Adrenal gland (tissue), 12 donors: ENCODE data around the gene SLC38A2. TPM values are rescaled to one million over a fixed set of nuclear protein-coding genes. Genes with fewer than 3 reads are reported as not detected.

ENCODE experiments used
- DNase-seq, 7 donors: peaks; one replicate each; pipeline ENCODE4 v3.0.0-alpha.2; 2019 to 2020
- H3K27ac ChIP-seq, 5 donors: fragments of 200-600 bp; sonication (generic) in 4 of 5; 1 replicate in 3 of 5; 2 replicates in 2 of 5; pipeline versions ENCODE4 v1.5.1 to v1.8.0; 2016 to 2020; ENCODE audit warnings: mild to moderate bottlenecking in 1 of 5
- H3K27me3 ChIP-seq: fragments of 200-600 bp; 2 replicates; pipeline ENCODE4 v1.8.0; 2021
- H3K36me3 ChIP-seq, 2 donors: fragments of 200-600 bp; replicated peaks in 1 of 2; 1 replicate in 1 of 2; 2 replicates in 1 of 2; pipeline versions ENCODE4 v1.5.1 to v1.8.0; 2018 to 2022
- H3K4me1 ChIP-seq, 2 donors: fragments of 200-600 bp; replicated peaks in 1 of 2; 1 replicate in 1 of 2; 2 replicates in 1 of 2; pipeline versions ENCODE4 v1.5.1 to v1.8.0; 2018 to 2021
- H3K4me3 ChIP-seq, 4 donors: fragments of 200-600 bp; sonication (generic) in 3 of 4; one replicate each; pipeline ENCODE4 v1.5.1; 2016 to 2018
- H3K9me3 ChIP-seq, 3 donors: fragments of 200-600 bp; sonication (generic) in 1 of 3; replicated peaks in 1 of 3; 1 replicate in 2 of 3; 2 replicates in 1 of 3; pipeline versions ENCODE4 v1.5.1 to v1.8.0; 2016 to 2021
- POLR2A ChIP-seq, 2 donors: fragments of 450-650 bp; IDR thresholded peaks; one replicate each; pipeline ENCODE4 v1.6.1; 2017; ENCODE audit warnings: antibody characterized with exemption in 2 of 2, mild to moderate bottlenecking in 2 of 2, moderate library complexity in 1 of 2
- WGBS, 4 donors: extraction: QIAGEN DNeasy Blood & Tissue Kit in 2 of 4; methylation state at CpG; one replicate each; pipeline versions ENCODE4 v1.1.5 to v1.1.7; 2013 to 2017; 5-methylcytosine and 5-hydroxymethylcytosine counted together
- intact Hi-C, 2 donors: fragments of 100-400 bp; cut with DNase I; formaldehyde crosslinking; loops; one replicate each; pipeline versions ENCODE4 v1.14.1 to v1.15.0; 2022 to 2023
- polyA plus RNA-seq, 3 donors: library from polyadenylated mRNA; stranded (reverse); fragments of 200-250 nt in 2 of 3; fragments of 350-450 nt in 1 of 3; fragmentation: Illumina TruSeq in 1 of 3; extraction: RNeasy Lipid Tissue Mini Kit (QIAGEN cat#74804) in 1 of 3; gene quantifications; one replicate each; pipeline ENCODE4 v1.2.3, GENCODE V29; 2013 to 2014
- total RNA-seq, 9 donors: library from RNA; depleted of rRNA in 4 of 9; stranded (reverse); fragments of >200 nt in 4 of 9; fragments of 120-200 nt in 1 of 9; fragmentation: NEBNext Ultra II Directional in 1 of 9; extraction: Animal tissue kit (Norgen Biotek cat#: 25700) in 1 of 9; gene quantifications; one replicate each; pipeline versions ENCODE4 v1.1.0 to v1.2.4, GENCODE V29; 2013 to 2023
- TF ChIP-seq, protein P1 (sequence below), 6 experiments: fragments of 450-650 bp in 4 of 6; fragments of 200-600 bp in 2 of 6; sonication (generic) in 1 of 6; IDR thresholded peaks; 1 replicate in 5 of 6; 2 replicates in 1 of 6; pipeline versions ENCODE4 v1.5.1 to v1.8.0; 2016 to 2021; ENCODE audit warnings: antibody characterized with exemption in 6 of 6, mild to moderate bottlenecking in 2 of 6, moderate library complexity in 1 of 6
- donor health status: healthy with polysubstance abuse.
- donor health status: Bipolar disorder and iron deficiency.
- donor health status: DM: yes; HTN: yes; CAD: no.
- donor health status: DM: no; HTN: no; CAD: no.
- donor health status: DM: no; HTN: no; CAD: no.
- donor health status: DM: yes; HTN: yes; CAD: no.

Gene SLC38A2
- total and polyA plus RNA-seq, 12 donors, result 94.6 to 948 (median 280) TPM

DNA sequence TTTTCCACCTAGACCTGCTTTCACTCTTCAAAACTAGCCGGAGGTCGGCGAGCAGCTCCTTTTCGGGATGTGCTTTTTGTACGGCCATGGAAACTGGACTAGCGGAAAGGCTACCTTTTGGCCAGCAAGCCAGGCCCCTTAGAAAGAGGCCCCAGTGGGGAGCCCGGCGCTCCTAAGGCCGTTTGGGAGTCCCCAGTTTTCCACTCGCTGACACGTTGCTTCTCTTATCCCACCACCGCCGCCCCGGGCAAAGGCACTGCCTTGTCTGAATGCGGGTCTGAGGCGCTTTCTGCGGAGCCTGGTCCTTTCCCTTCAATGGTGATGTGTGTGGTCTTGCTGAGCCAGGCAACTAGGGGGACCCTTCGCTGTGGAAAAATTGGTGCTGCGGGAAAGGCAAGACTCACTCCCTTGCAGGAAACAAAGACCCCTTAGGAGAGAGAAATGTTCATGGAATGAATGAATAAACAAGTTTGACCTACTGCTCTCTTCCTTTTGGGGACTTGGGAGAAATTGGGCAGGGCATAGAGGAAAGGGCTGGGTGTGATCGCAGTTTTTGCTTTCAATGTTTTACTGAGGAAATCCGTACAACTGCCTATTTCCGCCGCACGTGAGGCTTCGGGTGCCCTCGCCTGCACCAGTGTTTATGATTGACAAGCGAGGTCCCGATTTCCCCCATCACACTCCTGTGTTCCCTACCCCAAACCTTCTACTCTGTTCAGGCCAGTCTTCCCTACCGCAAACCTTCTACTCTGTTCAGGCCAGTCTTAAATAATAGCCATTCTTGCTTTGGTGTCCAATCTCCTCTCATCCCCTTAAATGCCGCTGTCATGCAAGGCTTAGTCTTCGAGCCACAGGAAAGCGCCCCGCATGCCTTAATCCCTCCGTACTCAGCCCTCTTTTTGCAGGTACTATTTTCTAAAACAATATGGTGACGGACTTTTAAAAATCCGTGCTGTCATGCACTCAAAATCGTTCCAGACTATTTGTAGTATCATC, 1.0 kb upstream of the SLC38A2 start:
- Histone ChIP-seq H3K9me3 (no peaks in the 10 kb centered on the region), H3K4me3 (peak overlapping the region in 3 of 4 donors; percentile 86 to 88 (median 86)), H3K27ac (peak overlapping the region; percentile 86 to 99 (median 98)), H3K27me3 (no peaks in the 10 kb centered on the region), H3K36me3 (peaks cover 0 to 26% of the 10 kb centered on the region in 2 donors), H3K4me1 (peaks cover 14 to 25% of the 10 kb centered on the region in 2 donors)
- DNase-seq, result peak; percentile 35 to 76 (median 60)
- WGBS, 4 donors, result 31 to 45% (median 35%) methylated on average over 29 to 37 of the region's 37 CpGs
- intact Hi-C loops, result loop anchor here in 1 of 2 donors (5.0 to 10.0 kb wide), 3 partner anchors 111 to 289 kb away; no protein-coding TSS in a partner anchor
- TF ChIP-seq, protein P1, sequence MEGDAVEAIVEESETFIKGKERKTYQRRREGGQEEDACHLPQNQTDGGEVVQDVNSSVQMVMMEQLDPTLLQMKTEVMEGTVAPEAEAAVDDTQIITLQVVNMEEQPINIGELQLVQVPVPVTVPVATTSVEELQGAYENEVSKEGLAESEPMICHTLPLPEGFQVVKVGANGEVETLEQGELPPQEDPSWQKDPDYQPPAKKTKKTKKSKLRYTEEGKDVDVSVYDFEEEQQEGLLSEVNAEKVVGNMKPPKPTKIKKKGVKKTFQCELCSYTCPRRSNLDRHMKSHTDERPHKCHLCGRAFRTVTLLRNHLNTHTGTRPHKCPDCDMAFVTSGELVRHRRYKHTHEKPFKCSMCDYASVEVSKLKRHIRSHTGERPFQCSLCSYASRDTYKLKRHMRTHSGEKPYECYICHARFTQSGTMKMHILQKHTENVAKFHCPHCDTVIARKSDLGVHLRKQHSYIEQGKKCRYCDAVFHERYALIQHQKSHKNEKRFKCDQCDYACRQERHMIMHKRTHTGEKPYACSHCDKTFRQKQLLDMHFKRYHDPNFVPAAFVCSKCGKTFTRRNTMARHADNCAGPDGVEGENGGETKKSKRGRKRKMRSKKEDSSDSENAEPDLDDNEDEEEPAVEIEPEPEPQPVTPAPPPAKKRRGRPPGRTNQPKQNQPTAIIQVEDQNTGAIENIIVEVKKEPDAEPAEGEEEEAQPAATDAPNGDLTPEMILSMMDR (IDR thresholded peaks at IDR 0.05), result peak in 1 of 6 experiments; percentile 14
- TF ChIP-seq POLR2A (IDR thresholded peaks at IDR 0.05), result peak in 1 of 2 donors; percentile 53

DNA sequence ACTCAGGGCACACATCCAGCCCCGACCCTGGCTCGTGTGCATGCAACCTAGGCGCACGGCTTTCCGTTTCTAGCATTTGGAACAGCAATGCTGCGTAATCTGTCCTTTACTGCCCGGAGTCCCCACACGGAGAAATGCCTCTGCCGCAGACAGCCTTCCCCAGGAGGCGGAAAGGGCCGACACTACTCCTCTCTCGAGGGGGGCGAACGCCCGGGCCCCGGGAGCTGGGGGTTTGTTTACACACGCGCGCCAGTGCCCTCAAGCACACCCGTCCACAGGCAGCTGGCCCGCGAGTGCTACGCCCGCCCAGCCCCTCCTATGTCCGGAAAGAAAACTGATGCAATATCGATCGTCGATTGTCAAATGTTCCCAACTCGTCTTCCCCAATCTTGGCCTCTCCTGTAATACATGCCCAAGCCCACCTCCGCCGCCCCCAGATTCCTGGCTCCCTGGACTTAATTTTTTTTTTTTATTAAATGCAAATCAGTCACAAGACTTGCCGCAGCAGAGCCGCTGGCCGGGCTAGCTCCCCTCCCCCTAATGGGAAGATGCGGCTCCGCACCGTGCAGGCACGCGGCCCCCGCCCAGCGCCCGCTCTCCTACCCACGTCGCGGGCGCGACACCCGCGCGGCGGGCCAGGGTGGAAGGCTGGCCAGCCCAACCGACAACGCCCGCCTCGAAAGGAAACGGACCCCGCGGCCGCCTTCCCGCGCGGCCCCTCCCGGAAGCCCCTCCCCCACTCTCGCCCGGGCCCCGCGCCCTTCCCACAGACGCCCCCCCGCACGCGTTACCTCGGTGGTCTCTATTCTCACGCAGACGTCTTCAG, 642 bp downstream of the SLC38A2 start:
- Histone ChIP-seq H3K27ac (peak overlapping the region; percentile 94 to 99 (median 98)), H3K4me1 (peaks cover 30 to 41% of the 10 kb centered on the region in 2 donors), H3K36me3 (peaks cover 0 to 42% of the 10 kb centered on the region in 2 donors), H3K4me3 (peak overlapping the region; percentile 86 to 99 (median 92)), H3K9me3 (no peaks in the 10 kb centered on the region), H3K27me3 (no peaks in the 10 kb centered on the region)
- peak in 6 of 7 donors; percentile 69 to 84 (median 74) for DNase-seq
- 0 to 1% (median 1%) methylated on average over 46 to 74 of the region's 74 CpGs for WGBS, 4 donors
- intact Hi-C loops, result loop anchor here in 1 of 2 donors (5.0 to 10.0 kb wide), 3 partner anchors 113 to 290 kb away; no protein-coding TSS in a partner anchor
- TF ChIP-seq, protein P1 (IDR thresholded peaks at IDR 0.05), result no peak
- TF ChIP-seq POLR2A (IDR thresholded peaks at IDR 0.05), result peak; percentile 3 to 6

DNA sequence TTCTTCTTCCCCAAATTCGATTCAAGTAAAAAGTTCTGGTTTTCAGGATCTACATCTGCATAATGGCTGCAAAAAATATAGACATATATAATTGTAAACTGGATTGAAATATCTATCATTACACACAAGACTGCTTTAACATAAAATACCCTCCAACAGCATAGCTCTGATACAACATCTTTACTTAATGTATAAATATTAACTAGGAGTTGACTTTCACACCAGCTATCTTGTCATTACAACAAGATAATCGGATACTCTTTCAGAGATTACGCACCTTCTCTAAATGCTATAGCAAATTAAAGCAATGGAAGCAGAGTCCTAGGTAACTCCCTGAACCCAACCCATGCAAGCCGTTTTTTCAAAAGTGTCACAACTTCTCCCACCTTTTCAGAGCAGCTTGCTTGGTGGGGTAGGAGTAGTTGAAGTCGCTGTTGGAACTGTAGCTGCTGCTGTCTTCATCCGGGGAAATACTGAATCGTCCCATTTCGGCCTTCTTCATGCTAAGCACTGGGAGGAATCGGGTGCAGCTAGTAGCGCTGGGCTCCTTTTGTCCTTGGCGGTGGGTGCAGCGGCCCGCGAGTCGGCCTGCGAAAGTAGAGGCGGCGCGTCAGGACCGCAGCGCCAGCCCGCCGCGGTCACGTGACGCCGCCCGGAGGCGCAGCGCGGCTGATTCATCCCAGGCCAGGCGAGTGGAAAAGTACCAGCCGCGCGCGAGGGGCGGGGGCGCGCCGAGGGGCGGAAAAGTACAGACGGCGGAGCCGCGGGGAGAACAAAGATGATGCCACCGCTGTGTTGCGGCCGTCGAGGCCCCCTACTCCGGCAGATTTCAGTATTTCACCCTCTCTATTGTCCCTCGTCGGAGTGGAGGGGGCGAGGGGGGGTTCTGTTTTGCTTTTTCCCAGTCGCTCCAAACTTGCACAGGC, 1.5 kb downstream of the SLC38A2 start:
- Histone ChIP-seq H3K4me1 (peaks cover 38 to 50% of the 10 kb centered on the region in 2 donors), H3K4me3 (peak overlapping the region; percentile 86 to 99 (median 92)), H3K27ac (peak overlapping the region; percentile 94 to 99 (median 98)), H3K36me3 (peaks cover 0 to 51% of the 10 kb centered on the region in 2 donors), H3K27me3 (no peaks in the 10 kb centered on the region), H3K9me3 (no peaks in the 10 kb centered on the region)
- 0 to 3% (median 1%) methylated on average over 14 to 54 of the region's 54 CpGs for WGBS, 4 donors
- intact Hi-C loops, result loop anchor here in 1 of 2 donors (5.0 to 10.0 kb wide), 3 partner anchors 114 to 291 kb away; no protein-coding TSS in a partner anchor
- peak; percentile 90 to 96 (median 93) for DNase-seq
- TF ChIP-seq, protein P1 (IDR thresholded peaks at IDR 0.05), result peak in 1 of 6 experiments; percentile 39
- peak; percentile 48 to 83 for TF ChIP-seq POLR2A (IDR thresholded peaks at IDR 0.05)
